ENCODE results near the gene SCG3. TPM values are rescaled to one million over a fixed set of nuclear protein-coding genes. Genes with fewer than 3 reads are reported as not detected.

The SCG3 gene
- total RNA-seq, 4 donors from 2014 or later: not detected

DNA sequence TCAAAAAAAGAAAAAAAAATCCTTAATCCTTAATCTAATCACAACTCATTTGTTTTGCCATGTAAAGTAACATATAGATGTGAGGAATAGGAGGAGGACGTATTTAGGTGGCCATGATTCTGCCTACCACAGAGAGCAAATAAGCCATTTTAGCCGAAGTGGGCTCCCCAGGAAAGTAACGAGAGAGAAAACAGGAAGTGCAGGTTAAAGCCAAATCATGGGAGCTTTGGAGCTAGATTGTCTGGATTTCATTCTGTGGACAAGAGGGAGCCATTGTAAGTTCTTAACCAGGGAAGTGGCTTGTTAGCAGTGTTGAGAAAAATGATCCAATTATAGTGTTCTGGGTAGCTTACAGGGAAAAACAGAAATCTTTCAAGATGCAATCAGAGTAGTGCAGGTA is 79.5 kb downstream of the SCG3 start:
- 80% methylated on average over 3 of the region's 3 CpGs for WGBS
- Histone ChIP-seq H3K9me3 (no peaks in the 10 kb centered on the region), H3K4me3 (no peak overlapping the region), H3K27ac (no peak overlapping the region), H3K36me3 (no peaks in the 10 kb centered on the region), H3K27me3 (no peaks in the 10 kb centered on the region), H3K4me1 (peaks cover 6% of the 10 kb centered on the region)
- TF ChIP-seq POLR2AphosphoS5 (IDR thresholded peaks at IDR 0.05): no peak
- no peak for DNase-seq (ENCODE audit: low spot score in 2 of 2)

GRCh38 chr15:51765751-51766150 is 84.4 kb downstream of the SCG3 start:
- H3K9me3 ChIP-seq: no peaks in the 10 kb centered on the region
- 85% methylated on average over 7 of the region's 7 CpGs for WGBS
- DNase-seq (ENCODE audit: low spot score in 2 of 2): no peak
- H3K4me3 ChIP-seq: no peak overlapping the region
- no peak for TF ChIP-seq EP300 (IDR thresholded peaks at IDR 0.05)
- TF ChIP-seq, protein P1, sequence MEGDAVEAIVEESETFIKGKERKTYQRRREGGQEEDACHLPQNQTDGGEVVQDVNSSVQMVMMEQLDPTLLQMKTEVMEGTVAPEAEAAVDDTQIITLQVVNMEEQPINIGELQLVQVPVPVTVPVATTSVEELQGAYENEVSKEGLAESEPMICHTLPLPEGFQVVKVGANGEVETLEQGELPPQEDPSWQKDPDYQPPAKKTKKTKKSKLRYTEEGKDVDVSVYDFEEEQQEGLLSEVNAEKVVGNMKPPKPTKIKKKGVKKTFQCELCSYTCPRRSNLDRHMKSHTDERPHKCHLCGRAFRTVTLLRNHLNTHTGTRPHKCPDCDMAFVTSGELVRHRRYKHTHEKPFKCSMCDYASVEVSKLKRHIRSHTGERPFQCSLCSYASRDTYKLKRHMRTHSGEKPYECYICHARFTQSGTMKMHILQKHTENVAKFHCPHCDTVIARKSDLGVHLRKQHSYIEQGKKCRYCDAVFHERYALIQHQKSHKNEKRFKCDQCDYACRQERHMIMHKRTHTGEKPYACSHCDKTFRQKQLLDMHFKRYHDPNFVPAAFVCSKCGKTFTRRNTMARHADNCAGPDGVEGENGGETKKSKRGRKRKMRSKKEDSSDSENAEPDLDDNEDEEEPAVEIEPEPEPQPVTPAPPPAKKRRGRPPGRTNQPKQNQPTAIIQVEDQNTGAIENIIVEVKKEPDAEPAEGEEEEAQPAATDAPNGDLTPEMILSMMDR (IDR thresholded peaks at IDR 0.05): no peak
- no peaks in the 10 kb centered on the region for H3K4me1 ChIP-seq
- H3K27ac ChIP-seq: no peak overlapping the region
- peaks cover 17% of the 10 kb centered on the region for H3K36me3 ChIP-seq
- no peaks in the 10 kb centered on the region for H3K27me3 ChIP-seq

DNA sequence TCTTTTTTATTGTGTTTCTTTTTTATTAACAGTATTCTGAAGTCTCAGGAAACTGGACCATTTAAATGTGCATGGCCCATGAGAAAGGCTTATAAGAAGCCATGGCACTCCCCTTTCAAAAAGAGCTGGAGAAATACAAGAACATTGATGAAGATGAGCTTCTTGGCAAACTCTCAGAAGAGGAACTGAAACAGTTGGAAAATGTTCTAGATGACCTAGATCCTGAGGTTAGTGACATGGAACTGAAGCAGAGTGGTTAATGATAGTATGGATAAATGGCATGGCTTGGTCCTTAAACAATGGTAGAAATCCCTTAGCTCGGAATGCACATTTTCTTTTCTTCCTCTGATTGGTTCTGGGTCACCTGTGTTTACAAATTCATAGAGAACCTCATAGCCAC is 85.0 kb downstream of the SCG3 start:
- WGBS: 91% methylated on average over 1 of the region's 1 CpG
- Histone ChIP-seq H3K36me3 (peaks cover 17% of the 10 kb centered on the region), H3K27ac (no peak overlapping the region), H3K4me1 (no peaks in the 10 kb centered on the region), H3K4me3 (no peak overlapping the region), H3K27me3 (no peaks in the 10 kb centered on the region), H3K9me3 (no peaks in the 10 kb centered on the region)
- no peak for DNase-seq (ENCODE audit: low spot score in 2 of 2)
- TF ChIP-seq, protein P1 (IDR thresholded peaks at IDR 0.05): no peak
- TF ChIP-seq EP300 (IDR thresholded peaks at IDR 0.05) (no peak), POLR2A (IDR thresholded peaks at IDR 0.05) (no peak), POLR2AphosphoS5 (IDR thresholded peaks at IDR 0.05) (no peak)

DNA sequence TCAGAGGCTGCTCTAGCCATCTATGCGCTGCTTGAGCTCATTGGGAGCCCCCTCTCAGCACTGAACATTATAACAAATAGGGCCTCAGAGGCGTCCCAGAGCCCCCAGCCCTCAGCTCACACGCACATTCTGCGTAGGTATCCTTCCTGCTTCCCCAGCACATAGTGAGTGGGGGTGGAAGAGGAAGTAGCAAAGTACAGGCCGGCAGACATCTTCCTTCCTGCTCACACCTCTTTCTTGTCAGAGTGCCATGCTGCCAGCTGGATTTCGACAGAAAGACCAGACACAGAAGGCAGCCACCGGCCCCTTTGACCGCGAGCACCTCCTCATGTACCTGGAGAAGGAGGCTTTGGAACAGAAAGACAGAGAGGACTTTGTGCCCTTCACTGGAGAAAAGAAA is 86.7 kb downstream of the SCG3 start:
- H3K27me3 ChIP-seq: no peaks in the 10 kb centered on the region
- H3K36me3 ChIP-seq: peaks cover 17% of the 10 kb centered on the region
- WGBS: 73% methylated on average over 9 of the region's 9 CpGs
- H3K4me3 ChIP-seq: no peak overlapping the region
- DNase-seq (ENCODE audit: low spot score in 2 of 2): no peak
- no peak for TF ChIP-seq POLR2AphosphoS5 (IDR thresholded peaks at IDR 0.05)
- no peak for TF ChIP-seq POLR2A (IDR thresholded peaks at IDR 0.05)
- TF ChIP-seq, protein P1 (IDR thresholded peaks at IDR 0.05): no peak
- TF ChIP-seq EP300 (IDR thresholded peaks at IDR 0.05): no peak
- no peak overlapping the region for H3K27ac ChIP-seq
- no peaks in the 10 kb centered on the region for H3K9me3 ChIP-seq
- no peaks in the 10 kb centered on the region for H3K4me1 ChIP-seq

Other genes starting within 250 kb of the SCG3 start
- 10 to 100 TPM in 2 of 4 donors, 1 to 10 TPM in 2; 4.1 to 32.9 (median 8.3) TPM for gene DMXL2, start 58.7 kb upstream of the SCG3 start, total RNA-seq
- 10 to 100 TPM in 2 of 4 donors, 1 to 10 TPM in 2; 8.8 to 16.1 (median 10.2) TPM for gene LYSMD2, start 56.2 kb downstream of the SCG3 start, total RNA-seq
- gene TMOD2, start 70.1 kb downstream of the SCG3 start, total RNA-seq: 10 to 100 TPM in 2 of 4 donors, 1 to 10 TPM in 2; 7.8 to 18.7 (median 9.5) TPM
- 10 to 100 TPM; 31.2 to 37.4 (median 36.7) TPM for gene TMOD3, start 148.2 kb downstream of the SCG3 start, total RNA-seq